ENCODE data around the gene RNF14. TPM values are rescaled to one million over a fixed set of nuclear protein-coding genes. Genes with fewer than 3 reads are reported as not detected.

Gene RNF14
- total RNA-seq, 1 experiment from 2014 or later: 37.5 TPM

DNA sequence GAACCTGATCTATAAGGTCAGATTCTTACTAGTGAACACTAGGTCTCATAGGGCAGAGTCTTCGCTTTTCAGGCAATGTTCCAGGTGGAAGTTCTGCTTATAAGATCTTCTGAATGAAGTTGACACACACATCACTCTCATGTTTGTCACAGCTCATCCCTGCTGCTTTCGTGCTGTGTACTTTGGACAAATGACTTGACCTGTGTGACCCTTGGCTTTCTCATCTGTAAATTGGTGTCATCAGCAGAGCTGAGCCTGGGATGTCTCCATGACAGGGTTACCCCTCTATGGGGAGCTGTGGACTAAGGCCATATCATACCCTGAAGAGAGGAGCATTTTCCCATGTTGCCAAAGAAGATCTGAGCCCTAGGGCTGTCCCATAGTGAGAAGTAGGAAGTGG, 42.5 kb upstream of the RNF14 start:
- CTCF ChIA-PET: no interaction called here
- no peak for ATAC-seq
- H3K4me2 ChIP-seq (ENCODE audit: low read length): no peak overlapping the region

DNA sequence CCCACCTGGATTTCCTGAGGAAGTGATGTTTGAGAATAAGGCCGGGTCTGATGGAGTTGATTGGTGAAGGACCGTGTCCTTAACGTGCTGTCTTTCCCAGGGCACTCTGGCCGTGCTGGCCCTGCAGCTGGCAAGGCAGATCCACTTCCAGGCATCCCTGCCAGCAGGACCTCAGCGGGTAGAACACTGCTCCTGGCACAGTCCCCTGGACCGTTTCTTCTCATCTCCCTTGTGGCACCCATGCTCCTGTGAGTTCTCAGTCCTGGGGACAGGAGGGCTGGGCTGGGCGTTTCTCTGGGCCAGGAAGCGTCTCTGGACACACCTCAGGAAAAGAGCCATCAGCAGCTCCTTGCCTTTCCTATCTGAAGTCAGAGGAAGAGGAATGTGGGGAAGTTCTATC, 40.9 kb upstream of the RNF14 start:
- Histone ChIP-seq H3K27ac (ENCODE audit: low read depth, low read length) (no peak overlapping the region), H3K79me2 (ENCODE audit: insufficient read depth, low read length) (peaks cover 28% of the 10 kb centered on the region), H2AFZ (ENCODE audit: low read depth, low read length, poor library complexity, severe bottlenecking) (no peak overlapping the region), H3K4me1 (ENCODE audit: control insufficient read depth in 1 of 2, insufficient read depth in 2 of 2, low read length in 2 of 2) (peaks cover 4 to 5% of the 10 kb centered on the region in 2 experiments; a peak in 2 of 4 replicates), H3K27me3 (ENCODE audit: insufficient read depth, low read length) (no peaks in the 10 kb centered on the region), H3K9me2 (ENCODE audit: insufficient read depth) (no peaks in the 10 kb centered on the region), H3K4me3 (replicated peaks in 1 of 2; ENCODE audit: low read depth in 1 of 2, low read length in 2 of 2) (no peak overlapping the region), H3K9me3 (ENCODE audit: control insufficient read depth in 1 of 2, insufficient read depth in 1 of 2, low read depth in 1 of 2, low read length in 2 of 2) (no peaks in the 10 kb centered on the region), H3K9ac (ENCODE audit: low read length) (no peak overlapping the region), H3K36me3 (ENCODE audit: control insufficient read depth in 1 of 2, insufficient read depth in 2 of 2, low read length in 2 of 2) (peaks cover 38 to 64% of the 10 kb centered on the region in 2 experiments), H3K4me2 (ENCODE audit: low read length) (no peak overlapping the region), H4K20me1 (ENCODE audit: insufficient read depth) (no peaks in the 10 kb centered on the region)
- no TSS peak for BruUV-seq (replicated peaks)
- intact Hi-C loops (cut with micrococcal nuclease): no loop called here
- ChIA-PET POLR2A (no interaction called here), CTCF (no interaction called here), RAD21 (ENCODE audit: low non-redundant PET in 1 of 2, low total read pairs in 2 of 2, uncharacterized antibody in 2 of 2, unreplicated experiment in 2 of 2) (no interaction called here)
- DNase-seq (ENCODE audit: low read depth, low spot score): no peak
- ATAC-seq: no peak
- TF ChIP-seq FOSL1 (IDR thresholded peaks at IDR 0.05; ENCODE audit: low read depth) (no peak), TCF7L2 (IDR thresholded peaks at IDR 0.05; ENCODE audit: borderline replicate concordance, extremely low read depth, insufficient read depth, insufficient read length) (no peak), ELF1 (IDR thresholded peaks at IDR 0.05; ENCODE audit: borderline replicate concordance, low read depth) (no peak), EZH2phosphoT487 (IDR thresholded peaks at IDR 0.05; ENCODE audit: borderline replicate concordance) (no peak), JUND (IDR thresholded peaks at IDR 0.05) (no peak), POLR2A (IDR thresholded peaks at IDR 0.05; ENCODE audit: borderline replicate concordance, extremely low read depth, insufficient read depth, insufficient read length) (no peak), ZNF274 (IDR thresholded peaks at IDR 0.05; ENCODE audit: low read depth, low read length) (no peak), SIN3A (IDR thresholded peaks at IDR 0.05; ENCODE audit: low read depth) (no peak), EGR1 (IDR thresholded peaks at IDR 0.05; ENCODE audit: low read depth) (no peak), POLR2AphosphoS5 (IDR thresholded peaks at IDR 0.05; ENCODE audit: low read depth, low read length) (no peak), YY1 (IDR thresholded peaks at IDR 0.05; ENCODE audit: extremely low read depth, insufficient replicate concordance, low read depth, low read length) (no peak)
- TF ChIP-seq, protein P1, sequence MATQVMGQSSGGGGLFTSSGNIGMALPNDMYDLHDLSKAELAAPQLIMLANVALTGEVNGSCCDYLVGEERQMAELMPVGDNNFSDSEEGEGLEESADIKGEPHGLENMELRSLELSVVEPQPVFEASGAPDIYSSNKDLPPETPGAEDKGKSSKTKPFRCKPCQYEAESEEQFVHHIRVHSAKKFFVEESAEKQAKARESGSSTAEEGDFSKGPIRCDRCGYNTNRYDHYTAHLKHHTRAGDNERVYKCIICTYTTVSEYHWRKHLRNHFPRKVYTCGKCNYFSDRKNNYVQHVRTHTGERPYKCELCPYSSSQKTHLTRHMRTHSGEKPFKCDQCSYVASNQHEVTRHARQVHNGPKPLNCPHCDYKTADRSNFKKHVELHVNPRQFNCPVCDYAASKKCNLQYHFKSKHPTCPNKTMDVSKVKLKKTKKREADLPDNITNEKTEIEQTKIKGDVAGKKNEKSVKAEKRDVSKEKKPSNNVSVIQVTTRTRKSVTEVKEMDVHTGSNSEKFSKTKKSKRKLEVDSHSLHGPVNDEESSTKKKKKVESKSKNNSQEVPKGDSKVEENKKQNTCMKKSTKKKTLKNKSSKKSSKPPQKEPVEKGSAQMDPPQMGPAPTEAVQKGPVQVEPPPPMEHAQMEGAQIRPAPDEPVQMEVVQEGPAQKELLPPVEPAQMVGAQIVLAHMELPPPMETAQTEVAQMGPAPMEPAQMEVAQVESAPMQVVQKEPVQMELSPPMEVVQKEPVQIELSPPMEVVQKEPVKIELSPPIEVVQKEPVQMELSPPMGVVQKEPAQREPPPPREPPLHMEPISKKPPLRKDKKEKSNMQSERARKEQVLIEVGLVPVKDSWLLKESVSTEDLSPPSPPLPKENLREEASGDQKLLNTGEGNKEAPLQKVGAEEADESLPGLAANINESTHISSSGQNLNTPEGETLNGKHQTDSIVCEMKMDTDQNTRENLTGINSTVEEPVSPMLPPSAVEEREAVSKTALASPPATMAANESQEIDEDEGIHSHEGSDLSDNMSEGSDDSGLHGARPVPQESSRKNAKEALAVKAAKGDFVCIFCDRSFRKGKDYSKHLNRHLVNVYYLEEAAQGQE (IDR thresholded peaks at IDR 0.05; ENCODE audit: low read depth): no peak

More for the DNA sequence above, 42.5 kb upstream of the RNF14 start:
- H3K9me2 ChIP-seq (ENCODE audit: insufficient read depth): no peaks in the 10 kb centered on the region
- H3K4me3 ChIP-seq (replicated peaks in 1 of 2; ENCODE audit: low read depth in 1 of 2, low read length in 2 of 2): no peak overlapping the region
- H2AFZ ChIP-seq (ENCODE audit: low read depth, low read length, poor library complexity, severe bottlenecking): no peak overlapping the region
- ChIA-PET RAD21 (ENCODE audit: low non-redundant PET in 1 of 2, low total read pairs in 2 of 2, uncharacterized antibody in 2 of 2, unreplicated experiment in 2 of 2) (no interaction called here), POLR2A (no interaction called here)
- H3K36me3 ChIP-seq (ENCODE audit: control insufficient read depth in 1 of 2, insufficient read depth in 2 of 2, low read length in 2 of 2): peaks cover 31 to 55% of the 10 kb centered on the region in 2 experiments
- H3K4me1 ChIP-seq (ENCODE audit: control insufficient read depth in 1 of 2, insufficient read depth in 2 of 2, low read length in 2 of 2): peaks cover 4 to 10% of the 10 kb centered on the region in 2 experiments; a peak in 2 of 4 replicates
- DNase-seq (ENCODE audit: low read depth, low spot score): no peak
- no TSS peak for BruUV-seq (replicated peaks)
- TF ChIP-seq CBX3 (IDR thresholded peaks at IDR 0.05; ENCODE audit: low read depth) (no peak), EZH2phosphoT487 (IDR thresholded peaks at IDR 0.05; ENCODE audit: borderline replicate concordance) (no peak), SRF (IDR thresholded peaks at IDR 0.05; ENCODE audit: low read depth) (no peak), JUND (IDR thresholded peaks at IDR 0.05) (no peak)
- H3K9me3 ChIP-seq (ENCODE audit: control insufficient read depth in 1 of 2, insufficient read depth in 1 of 2, low read depth in 1 of 2, low read length in 2 of 2): no peaks in the 10 kb centered on the region
- no peaks in the 10 kb centered on the region for H3K27me3 ChIP-seq (ENCODE audit: insufficient read depth, low read length)
- no peak overlapping the region for H3K9ac ChIP-seq (ENCODE audit: low read length)
- H3K79me2 ChIP-seq (ENCODE audit: insufficient read depth, low read length): peaks cover 29% of the 10 kb centered on the region
- H3K27ac ChIP-seq (ENCODE audit: low read depth, low read length): no peak overlapping the region
- H4K20me1 ChIP-seq (ENCODE audit: insufficient read depth): no peaks in the 10 kb centered on the region
- intact Hi-C loops (cut with micrococcal nuclease): no loop called here

Measured in HCT116 (cell line).